Neural progenitor cell (in vitro differentiated cells): ENCODE measurements around the gene RXRA.

Source experiments
- CTCF ChIP-seq: fragments of 200-600 bp; sonication (generic); IDR thresholded peaks from 2 replicates; pipeline ENCODE4 v1.5.1; 2017; ENCODE audit warnings: antibody characterized with exemption, mild to moderate bottlenecking
- EZH2 ChIP-seq: fragments of 200-600 bp; sonication (generic); IDR thresholded peaks from 2 replicates; pipeline ENCODE4 v1.6.1; 2017; ENCODE audit warnings: antibody characterized with exemption, mild to moderate bottlenecking, moderate library complexity
- EZH2phosphoT487 ChIP-seq: fragments of 200-600 bp; sonication (generic); IDR thresholded peaks from 2 replicates; pipeline ENCODE4 v1.6.1; 2017; ENCODE audit warnings: antibody characterized with exemption

GRCh38 chr9:134419684-134420076 lies 93.4 kb downstream of the RXRA start:
- TF ChIP-seq CTCF (peak; percentile 52), EZH2 (no peak), EZH2phosphoT487 (no peak)
